H9 (cell line): ENCODE data around the gene GTF2B. TPM values are rescaled to one million over a fixed set of nuclear protein-coding genes. Genes with fewer than 3 reads are reported as not detected.

ENCODE experiments used
- DNase-seq: peaks from one replicate; pipeline ENCODE4 v3.0.0-alpha.2; 2017
- H2AFZ ChIP-seq: one replicate; pipeline ENCODE4 v1.6.1; 2013; ENCODE audit warnings: mild to moderate bottlenecking, low read length, control low read depth, moderate library complexity
- H2AK5ac ChIP-seq: 2 replicates; pipeline ENCODE4 v1.6.1; 2013; ENCODE audit warnings: low read length, control low read depth, mixed read lengths; ENCODE audit not compliant: insufficient read length
- H2BK120ac ChIP-seq: one replicate; pipeline ENCODE4 v1.6.1; 2013; ENCODE audit warnings: low read depth, mild to moderate bottlenecking, low read length, control low read depth, inconsistent platforms; ENCODE audit not compliant: poor library complexity, severe bottlenecking
- H2BK12ac ChIP-seq: 2 replicates; pipeline ENCODE4 v1.6.1; 2013; ENCODE audit warnings: low read length, control low read depth, mixed read lengths, low read depth; ENCODE audit not compliant: insufficient read length
- H2BK15ac ChIP-seq: 2 replicates; pipeline ENCODE4 v1.6.1; 2013; ENCODE audit warnings: low read depth, low read length, control low read depth
- H2BK20ac ChIP-seq: one replicate; pipeline ENCODE4 v1.6.1; 2013; ENCODE audit warnings: low read depth, mild to moderate bottlenecking, low read length, control low read depth, inconsistent platforms; ENCODE audit not compliant: poor library complexity, severe bottlenecking
- H2BK5ac ChIP-seq: 2 replicates; pipeline ENCODE4 v1.6.1; 2013; ENCODE audit warnings: low read length, control low read depth, mixed read lengths; ENCODE audit not compliant: insufficient read length
- H3K14ac ChIP-seq: 2 replicates; pipeline ENCODE4 v1.6.1; 2013; ENCODE audit warnings: low read length, control low read depth; ENCODE audit not compliant: insufficient read depth
- H3K18ac ChIP-seq: 2 replicates; pipeline ENCODE4 v1.6.1; 2013; ENCODE audit warnings: low read depth, mild to moderate bottlenecking, mixed read lengths, low read length, control low read depth; ENCODE audit not compliant: insufficient read length
- H3K23ac ChIP-seq: 2 replicates; pipeline ENCODE4 v1.6.1; 2013; ENCODE audit warnings: low read length, control low read depth, mixed read lengths, low read depth; ENCODE audit not compliant: insufficient read length
- H3K23me2 ChIP-seq: 2 replicates; pipeline ENCODE4 v1.6.1; 2013; ENCODE audit warnings: low read depth, mild to moderate bottlenecking, mixed read lengths, low read length, control low read depth; ENCODE audit not compliant: insufficient read length, poor library complexity, severe bottlenecking
- H3K27ac ChIP-seq: 2 replicates; pipeline ENCODE4 v1.5.1; 2013; ENCODE audit warnings: low read length, control low read depth, mixed read lengths, low read depth; ENCODE audit not compliant: insufficient read length
- H3K27me3 ChIP-seq: 2 replicates; pipeline ENCODE4 v1.6.1; 2013; ENCODE audit warnings: low read length, control low read depth, inconsistent platforms; ENCODE audit not compliant: insufficient read depth
- H3K4ac ChIP-seq: 2 replicates; pipeline ENCODE4 v1.6.1; 2013; ENCODE audit warnings: low read depth, mild to moderate bottlenecking, control low read depth, inconsistent platforms, low read length, moderate library complexity
- H3K4me1 ChIP-seq: 2 replicates; pipeline ENCODE4 v1.6.1; 2013; ENCODE audit warnings: low read length, control low read depth, inconsistent platforms; ENCODE audit not compliant: insufficient read depth
- H3K4me2 ChIP-seq: 2 replicates; pipeline ENCODE4 v1.6.1; 2013; ENCODE audit warnings: low read length, control low read depth, mixed read lengths; ENCODE audit not compliant: insufficient read length, insufficient read depth
- H3K56ac ChIP-seq: 2 replicates; pipeline ENCODE4 v1.6.1; 2013; ENCODE audit warnings: low read depth, mild to moderate bottlenecking, mixed read lengths, low read length, control low read depth; ENCODE audit not compliant: insufficient read length
- H3K79me1 ChIP-seq: 2 replicates; pipeline ENCODE4 v1.6.1; 2013; ENCODE audit warnings: low read depth, mild to moderate bottlenecking, moderate library complexity, low read length, control low read depth, inconsistent platforms; ENCODE audit not compliant: insufficient read depth, poor library complexity, severe bottlenecking
- H3K79me2 ChIP-seq: 2 replicates; pipeline ENCODE4 v1.6.1; 2013; ENCODE audit warnings: low read length, control low read depth, inconsistent platforms; ENCODE audit not compliant: insufficient read depth
- H3K9ac ChIP-seq: 2 replicates; pipeline ENCODE4 v1.6.1; 2013; ENCODE audit warnings: low read length, control low read depth, mixed read lengths; ENCODE audit not compliant: insufficient read length; ENCODE audit errors: extremely low read depth
- H3K9me3 ChIP-seq: one replicate; pipeline ENCODE4 v1.6.1; 2013; ENCODE audit warnings: low read depth, low read length, inconsistent platforms; ENCODE audit not compliant: control insufficient read depth
- H3T11ph ChIP-seq: one replicate; pipeline ENCODE4 v1.6.1; 2013; ENCODE audit warnings: mild to moderate bottlenecking, low read length, control low read depth, inconsistent platforms
- H4K20me1 ChIP-seq: one replicate; pipeline ENCODE4 v1.6.1; 2013; ENCODE audit not compliant: control insufficient read depth, insufficient read length, insufficient read depth
- H4K5ac ChIP-seq: 2 replicates; pipeline ENCODE4 v1.6.1; 2013; ENCODE audit warnings: low read depth, mild to moderate bottlenecking, mixed read lengths, low read length, control low read depth; ENCODE audit not compliant: insufficient read length
- H4K8ac ChIP-seq: replicated peaks from 2 replicates; pipeline ENCODE4 v1.6.1; 2013; ENCODE audit warnings: low read length, control low read depth, mixed read lengths, low read depth; ENCODE audit not compliant: insufficient read length
- H4K91ac ChIP-seq: 2 replicates; pipeline ENCODE4 v1.6.1; 2013; ENCODE audit warnings: low read depth, mild to moderate bottlenecking, moderate library complexity, mixed read lengths, low read length, control low read depth; ENCODE audit not compliant: insufficient read length
- H3K27ac Mint-ChIP-seq, 3 experiments: 2 replicates in 2 of 3; 3 replicates in 1 of 3; pipeline ENCODE4 v1.8.0; 2020 to 2021; ENCODE audit warnings: mixed read lengths in 3 of 3, mild to moderate bottlenecking in 1 of 3, moderate library complexity in 1 of 3
- H3K27me3 Mint-ChIP-seq: 2 replicates; pipeline ENCODE4 v1.8.0; 2021; ENCODE audit warnings: low read depth, mild to moderate bottlenecking, moderate library complexity, mixed read lengths
- H3K36me3 Mint-ChIP-seq, 3 experiments: 2 replicates in 2 of 3; 3 replicates in 1 of 3; pipeline ENCODE4 v1.8.0; 2020 to 2021; ENCODE audit warnings: low read depth in 3 of 3, mixed read lengths in 3 of 3; ENCODE audit not compliant: insufficient read depth in 1 of 3
- H3K4me1 Mint-ChIP-seq, 2 experiments: 2 replicates each; pipeline ENCODE4 v1.8.0; 2020; ENCODE audit warnings: mixed read lengths in 2 of 2
- H3K4me3 Mint-ChIP-seq, 2 experiments: 2 replicates in 1 of 2; 3 replicates in 1 of 2; pipeline ENCODE4 v1.8.0; 2020 to 2021; ENCODE audit warnings: mild to moderate bottlenecking in 2 of 2, mixed read lengths in 2 of 2, moderate library complexity in 1 of 2
- H3K9me3 Mint-ChIP-seq, 2 experiments: 2 replicates in 1 of 2; 3 replicates in 1 of 2; pipeline ENCODE4 v1.8.0; 2020; ENCODE audit warnings: mild to moderate bottlenecking in 2 of 2, mixed read lengths in 2 of 2, moderate library complexity in 1 of 2
- CTCF ChIP-seq: fragments of 200-600 bp; sonication (generic); conservative IDR thresholded peaks from 3 replicates; pipeline ENCODE4 v1.8.0; 2021; ENCODE audit warnings: antibody characterized with exemption, mild to moderate bottlenecking
- WGBS: extraction: QIAGEN DNeasy Blood & Tissue Kit; methylation state at CpG from one replicate; pipeline ENCODE4 v1.1.7; 2013; ENCODE audit warnings: missing lambda C conversion rate, low lambda C conversion rate, mixed read lengths; ENCODE audit not compliant: insufficient read length; ENCODE audit errors: extremely low coverage; 5-methylcytosine and 5-hydroxymethylcytosine counted together
- total RNA-seq: library from RNA; stranded (reverse); gene quantifications from 2 replicates; pipeline ENCODE4 v1.2.1, GENCODE V29; 2021

GTF2B gene
- total RNA-seq, 1 experiment from 2014 or later = 23.2 TPM

- no peak overlapping the region for H3T11ph ChIP-seq
- no peak for DNase-seq
- no peak overlapping the region for H3K23ac ChIP-seq
- no peaks in the 10 kb centered on the region for H3K79me1 ChIP-seq
- no peak overlapping the region for H3K9ac ChIP-seq
- no peaks in the 10 kb centered on the region for H3K4me1 ChIP-seq
- no peak overlapping the region for H3K56ac ChIP-seq
- H3K4ac ChIP-seq = no peak overlapping the region
- no peak overlapping the region for H2BK5ac ChIP-seq
- no peak overlapping the region for H4K5ac ChIP-seq
- no CpG with 5 or more reads among the region's 5 CpGs for WGBS
- TF ChIP-seq CTCF = no peak
- no peaks in the 10 kb centered on the region for H3K27me3 Mint-ChIP-seq
- H3K14ac ChIP-seq = no peak overlapping the region
- H2BK20ac ChIP-seq = no peak overlapping the region
- H3K18ac ChIP-seq = no peak overlapping the region
- H4K8ac ChIP-seq = no peak overlapping the region
- no peak overlapping the region for H2BK12ac ChIP-seq
- no peaks in the 10 kb centered on the region for H3K23me2 ChIP-seq
- no peaks in the 10 kb centered on the region for H3K4me1 Mint-ChIP-seq
- H2AK5ac ChIP-seq = no peak overlapping the region
- no peak overlapping the region for H2BK15ac ChIP-seq
- H3K79me2 ChIP-seq = no peaks in the 10 kb centered on the region
- no peak overlapping the region for H2AFZ ChIP-seq
- H3K4me3 Mint-ChIP-seq = no peak overlapping the region
- H3K27ac Mint-ChIP-seq = no peak overlapping the region
- no peak overlapping the region for H2BK120ac ChIP-seq
- H3K27me3 ChIP-seq = no peaks in the 10 kb centered on the region
- no peaks in the 10 kb centered on the region for H4K20me1 ChIP-seq
- no peaks in the 10 kb centered on the region; a peak in 2 of 7 replicates for H3K36me3 Mint-ChIP-seq
- no peak overlapping the region for H4K91ac ChIP-seq
- H3K27ac ChIP-seq = no peak overlapping the region
- H3K9me3 Mint-ChIP-seq = no peaks in the 10 kb centered on the region
- no peaks in the 10 kb centered on the region for H3K9me3 ChIP-seq
- H3K4me2 ChIP-seq = no peak overlapping the region
Measured at GRCh38 chr1:88876573-88877365, 14.6 kb downstream of the GTF2B start.
